22Rv1 (cell line): ENCODE results near the gene GPC5.

Source experiments
- ZFX ChIP-seq: fragments of 450-650 bp; IDR thresholded peaks from 2 replicates; pipeline ENCODE4 v1.6.1; 2017; ENCODE audit warnings: antibody characterized with exemption, borderline replicate concordance
- TF ChIP-seq, protein P1 (sequence below): fragments of 450-650 bp; IDR thresholded peaks from 2 replicates; pipeline ENCODE4 v1.5.1; 2017; ENCODE audit warnings: mild to moderate bottlenecking

DNA sequence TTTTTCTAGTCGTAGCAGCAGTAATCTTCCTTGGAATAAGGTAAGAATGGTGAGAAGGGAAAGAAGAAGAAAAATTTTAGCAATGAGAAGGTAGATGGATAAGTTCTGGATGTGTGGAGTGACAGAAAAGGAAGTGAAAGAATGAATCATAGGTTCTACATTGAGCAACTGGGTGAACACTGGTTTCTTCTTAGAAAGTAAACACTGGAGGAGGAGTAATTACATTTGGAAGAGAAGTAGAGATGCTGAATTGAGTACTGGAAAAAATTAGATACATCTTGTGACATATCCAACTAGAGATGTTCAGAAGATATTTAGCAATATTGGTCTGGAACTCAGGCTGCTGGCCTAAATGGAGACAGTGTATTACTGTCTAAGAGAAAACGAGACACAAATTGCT is 148.5 kb downstream of the GPC5 start:
- TF ChIP-seq, protein P1, sequence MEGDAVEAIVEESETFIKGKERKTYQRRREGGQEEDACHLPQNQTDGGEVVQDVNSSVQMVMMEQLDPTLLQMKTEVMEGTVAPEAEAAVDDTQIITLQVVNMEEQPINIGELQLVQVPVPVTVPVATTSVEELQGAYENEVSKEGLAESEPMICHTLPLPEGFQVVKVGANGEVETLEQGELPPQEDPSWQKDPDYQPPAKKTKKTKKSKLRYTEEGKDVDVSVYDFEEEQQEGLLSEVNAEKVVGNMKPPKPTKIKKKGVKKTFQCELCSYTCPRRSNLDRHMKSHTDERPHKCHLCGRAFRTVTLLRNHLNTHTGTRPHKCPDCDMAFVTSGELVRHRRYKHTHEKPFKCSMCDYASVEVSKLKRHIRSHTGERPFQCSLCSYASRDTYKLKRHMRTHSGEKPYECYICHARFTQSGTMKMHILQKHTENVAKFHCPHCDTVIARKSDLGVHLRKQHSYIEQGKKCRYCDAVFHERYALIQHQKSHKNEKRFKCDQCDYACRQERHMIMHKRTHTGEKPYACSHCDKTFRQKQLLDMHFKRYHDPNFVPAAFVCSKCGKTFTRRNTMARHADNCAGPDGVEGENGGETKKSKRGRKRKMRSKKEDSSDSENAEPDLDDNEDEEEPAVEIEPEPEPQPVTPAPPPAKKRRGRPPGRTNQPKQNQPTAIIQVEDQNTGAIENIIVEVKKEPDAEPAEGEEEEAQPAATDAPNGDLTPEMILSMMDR = no peak
- TF ChIP-seq ZFX = no peak
